SU-DHL-6 (cell line): ENCODE data around the gene SLC9A3.

ENCODE experiments used
- H2AFZ ChIP-seq: fragments of 200-600 bp; sonication (generic); 2 replicates; pipeline ENCODE4 v1.6.1; 2014; ENCODE audit warnings: low read depth, mild to moderate bottlenecking, moderate library complexity, mixed read lengths, antibody characterized with exemption, low read length; ENCODE audit not compliant: severe bottlenecking
- H3F3A ChIP-seq: fragments of 200-600 bp; shearing (Covaris generic); 2 replicates; pipeline ENCODE4 v1.6.0; 2016; ENCODE audit warnings: antibody characterized with exemption, mild to moderate bottlenecking; ENCODE audit not compliant: insufficient read depth
- H3K27ac ChIP-seq: fragments of 200-600 bp; sonication (generic); 2 replicates; pipeline ENCODE4 v1.5.1; 2016; ENCODE audit warnings: low read depth, mild to moderate bottlenecking, low read length, moderate library complexity, mixed read lengths
- H3K27me3 ChIP-seq: fragments of 200-600 bp; sonication (generic), shearing (Covaris generic); 2 replicates; pipeline ENCODE4 v1.6.0; 2014; ENCODE audit warnings: mild to moderate bottlenecking, low read length
- H3K36me3 ChIP-seq: fragments of 200-600 bp; sonication (generic); 2 replicates; pipeline ENCODE4 v1.6.1; 2014; ENCODE audit warnings: mild to moderate bottlenecking, low read length, mixed read lengths
- H3K4me2 ChIP-seq: fragments of 300-600, 200-600 bp; shearing (Covaris generic), sonication (generic); 2 replicates; pipeline ENCODE4 v1.6.0; 2014; ENCODE audit warnings: low read length, low read depth, mild to moderate bottlenecking; ENCODE audit not compliant: poor library complexity, severe bottlenecking
- H3K4me3 ChIP-seq: fragments of 200-600 bp; sonication (generic); 2 replicates; pipeline ENCODE4 v1.5.1; 2014; ENCODE audit warnings: antibody characterized with exemption, low read length, mild to moderate bottlenecking, mixed read lengths; ENCODE audit not compliant: insufficient read depth, poor library complexity, severe bottlenecking
- H3K79me2 ChIP-seq: fragments of 200-600 bp; sonication (generic); 2 replicates; pipeline ENCODE4 v1.6.1; 2014; ENCODE audit warnings: mild to moderate bottlenecking, low read length, moderate library complexity; ENCODE audit not compliant: insufficient read depth
- H3K9ac ChIP-seq: fragments of 200-600 bp; sonication (generic); 2 replicates; pipeline ENCODE4 v1.7.0; 2014; ENCODE audit warnings: mild to moderate bottlenecking, low read length
- H3K9me2 ChIP-seq: fragments of 200-600 bp; sonication (generic); replicated peaks from 2 replicates; pipeline ENCODE4 v1.6.1; 2014; ENCODE audit warnings: low read length; ENCODE audit not compliant: insufficient read depth
- H3K9me3 ChIP-seq: fragments of 200-600 bp; sonication (generic); 2 replicates; pipeline ENCODE4 v1.6.1; 2014; ENCODE audit warnings: low read length, mixed read lengths; ENCODE audit not compliant: insufficient read depth
- H4K20me1 ChIP-seq: fragments of 200-600 bp; sonication (generic); 2 replicates; pipeline ENCODE4 v1.6.1; 2014; ENCODE audit warnings: low read depth, mild to moderate bottlenecking, antibody characterized with exemption, low read length, moderate library complexity, mixed read lengths
- EZH2phosphoT487 ChIP-seq: fragments of 200-600 bp; sonication (generic), shearing (Covaris generic); conservative IDR thresholded peaks from 2 replicates; pipeline ENCODE4 v1.6.1; 2018; ENCODE audit warnings: mild to moderate bottlenecking, antibody characterized with exemption, low read length, moderate library complexity, mixed read lengths
- TF ChIP-seq, protein P1 (sequence below): fragments of 200-600 bp; sonication (generic); IDR thresholded peaks from one replicate; pipeline ENCODE4 v1.5.1; 2017; ENCODE audit warnings: antibody characterized with exemption, mild to moderate bottlenecking, low read length, moderate library complexity; ENCODE audit not compliant: insufficient read depth, poor library complexity, severe bottlenecking

The SLC9A3 gene

DNA sequence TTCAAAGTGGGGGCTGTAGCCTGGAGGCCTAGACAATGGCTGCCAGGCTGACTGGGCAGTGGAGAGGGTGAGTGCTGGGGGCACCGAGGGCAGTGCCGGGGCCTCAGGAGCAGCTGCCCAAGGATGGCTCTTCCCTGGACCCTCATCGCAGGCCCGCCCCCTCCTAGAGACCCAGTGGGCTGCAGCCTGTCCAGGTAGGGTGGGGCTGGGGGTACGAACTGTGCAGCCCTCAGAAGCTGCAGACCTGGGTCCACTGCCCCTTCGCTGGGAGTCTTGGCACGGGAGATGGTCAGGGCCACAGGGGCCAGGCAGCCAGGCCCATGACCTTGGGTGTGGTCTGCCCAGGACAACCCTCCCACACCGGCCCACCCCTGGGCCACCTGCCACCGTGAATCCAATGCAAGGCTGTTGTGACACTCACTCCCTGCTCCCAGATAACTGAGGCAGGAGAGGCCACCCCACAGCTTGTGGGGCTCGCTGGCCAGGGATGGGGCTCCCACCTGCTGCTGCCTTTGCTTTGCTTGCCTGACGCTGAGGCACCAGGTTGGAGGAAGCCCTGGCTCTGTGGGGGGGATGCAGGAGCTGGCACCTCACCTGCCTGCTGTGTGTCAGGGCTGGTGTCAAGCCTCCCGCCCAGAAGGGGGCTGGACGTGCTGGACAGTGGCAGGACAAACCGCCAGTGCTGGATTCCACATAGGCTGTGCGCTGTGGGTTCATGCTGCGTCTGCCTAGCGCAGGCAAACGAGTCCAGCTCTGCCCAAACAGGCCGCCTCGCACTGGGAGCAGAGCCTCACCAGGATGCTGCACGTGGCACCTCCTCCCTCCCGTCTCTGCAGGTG, 23.1 kb upstream of the SLC9A3 start:
- Histone ChIP-seq H3K27me3 (no peaks in the 10 kb centered on the region), H3F3A (no peaks in the 10 kb centered on the region), H3K9ac (no peak overlapping the region), H3K36me3 (no peaks in the 10 kb centered on the region), H3K27ac (no peak overlapping the region), H2AFZ (no peak overlapping the region), H3K79me2 (no peaks in the 10 kb centered on the region), H3K4me2 (no peak overlapping the region), H3K9me3 (no peaks in the 10 kb centered on the region), H3K9me2 (no peaks in the 10 kb centered on the region), H3K4me3 (no peak overlapping the region), H4K20me1 (no peaks in the 10 kb centered on the region)
- TF ChIP-seq, protein P1, sequence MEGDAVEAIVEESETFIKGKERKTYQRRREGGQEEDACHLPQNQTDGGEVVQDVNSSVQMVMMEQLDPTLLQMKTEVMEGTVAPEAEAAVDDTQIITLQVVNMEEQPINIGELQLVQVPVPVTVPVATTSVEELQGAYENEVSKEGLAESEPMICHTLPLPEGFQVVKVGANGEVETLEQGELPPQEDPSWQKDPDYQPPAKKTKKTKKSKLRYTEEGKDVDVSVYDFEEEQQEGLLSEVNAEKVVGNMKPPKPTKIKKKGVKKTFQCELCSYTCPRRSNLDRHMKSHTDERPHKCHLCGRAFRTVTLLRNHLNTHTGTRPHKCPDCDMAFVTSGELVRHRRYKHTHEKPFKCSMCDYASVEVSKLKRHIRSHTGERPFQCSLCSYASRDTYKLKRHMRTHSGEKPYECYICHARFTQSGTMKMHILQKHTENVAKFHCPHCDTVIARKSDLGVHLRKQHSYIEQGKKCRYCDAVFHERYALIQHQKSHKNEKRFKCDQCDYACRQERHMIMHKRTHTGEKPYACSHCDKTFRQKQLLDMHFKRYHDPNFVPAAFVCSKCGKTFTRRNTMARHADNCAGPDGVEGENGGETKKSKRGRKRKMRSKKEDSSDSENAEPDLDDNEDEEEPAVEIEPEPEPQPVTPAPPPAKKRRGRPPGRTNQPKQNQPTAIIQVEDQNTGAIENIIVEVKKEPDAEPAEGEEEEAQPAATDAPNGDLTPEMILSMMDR, result no peak
- no peak for TF ChIP-seq EZH2phosphoT487

DNA sequence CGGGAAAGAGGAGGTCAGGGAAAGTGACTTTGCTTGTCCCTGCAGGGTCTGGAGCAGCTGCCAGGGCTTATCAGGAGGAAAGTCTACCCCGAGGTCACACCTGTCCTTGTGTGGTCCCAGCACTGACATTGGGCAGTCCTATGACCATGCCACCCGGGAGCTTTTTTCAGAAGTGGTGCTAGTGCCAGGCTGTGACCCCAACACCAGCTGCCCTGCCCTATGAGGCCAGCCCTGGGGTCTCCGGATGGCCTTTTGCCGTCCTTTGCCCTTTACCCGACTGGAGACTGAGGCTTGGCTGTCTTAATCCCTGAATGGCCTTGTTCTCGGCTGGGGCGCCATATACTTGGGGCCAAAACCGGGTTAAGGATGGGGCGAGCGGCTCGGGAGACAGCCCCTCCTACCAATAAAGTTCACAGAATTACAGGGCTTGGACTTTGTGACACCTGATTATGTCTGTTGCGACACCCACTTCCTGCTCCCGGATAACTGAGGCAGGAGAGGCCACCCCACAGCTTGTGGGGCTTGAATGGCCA, 22.2 kb upstream of the SLC9A3 start:
- H3K9me2 ChIP-seq, result no peaks in the 10 kb centered on the region
- no peaks in the 10 kb centered on the region for H3K79me2 ChIP-seq
- H3K4me3 ChIP-seq, result no peak overlapping the region
- H3K27me3 ChIP-seq, result no peaks in the 10 kb centered on the region
- no peak overlapping the region for H2AFZ ChIP-seq
- H3K9me3 ChIP-seq, result no peaks in the 10 kb centered on the region
- TF ChIP-seq, protein P1, result no peak
- no peak for TF ChIP-seq EZH2phosphoT487
- H3K36me3 ChIP-seq, result no peaks in the 10 kb centered on the region
- H3K9ac ChIP-seq, result no peak overlapping the region
- H4K20me1 ChIP-seq, result no peaks in the 10 kb centered on the region
- H3K4me2 ChIP-seq, result no peak overlapping the region
- no peaks in the 10 kb centered on the region for H3F3A ChIP-seq
- no peak overlapping the region for H3K27ac ChIP-seq

DNA sequence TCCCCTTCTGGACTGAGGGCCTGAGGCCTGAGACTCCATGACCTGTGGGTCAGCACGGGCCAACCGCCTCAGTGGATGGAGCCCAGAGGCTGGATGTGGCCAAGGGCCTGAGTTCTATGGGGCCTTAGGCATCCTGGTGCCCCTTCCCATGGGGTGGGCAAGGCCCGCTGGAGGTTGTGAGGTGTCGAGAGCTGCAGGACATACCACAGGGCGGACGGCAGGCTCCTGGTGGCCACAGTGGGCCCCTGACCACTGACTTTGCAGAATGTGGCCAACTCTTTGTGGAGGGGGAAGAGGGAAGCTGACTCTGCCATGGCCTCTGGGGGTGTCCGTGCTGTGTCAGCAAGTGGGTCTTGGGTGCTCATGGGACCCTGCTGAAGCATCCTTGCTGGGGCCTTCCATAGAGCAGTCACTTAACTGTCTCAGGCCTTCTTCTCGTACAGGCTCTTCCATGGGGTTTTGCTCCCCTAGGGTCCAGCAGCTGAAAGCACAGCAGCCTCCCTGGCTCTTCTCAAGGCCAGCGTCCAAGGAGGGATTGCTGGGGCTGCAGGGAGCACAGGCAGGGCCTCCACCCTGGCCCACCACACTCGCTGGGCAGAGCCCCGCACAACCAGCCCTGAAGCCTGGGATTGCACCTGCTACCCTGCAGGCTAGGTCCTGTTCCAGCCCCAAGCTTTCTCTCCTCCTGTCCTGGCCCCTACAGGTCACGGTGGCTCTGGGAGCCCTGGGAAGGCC, 21.6 kb upstream of the SLC9A3 start:
- no peaks in the 10 kb centered on the region for H3K27me3 ChIP-seq
- no peak overlapping the region for H2AFZ ChIP-seq
- no peaks in the 10 kb centered on the region for H3K9me3 ChIP-seq
- H3K4me3 ChIP-seq, result no peak overlapping the region
- no peak overlapping the region for H3K27ac ChIP-seq
- no peaks in the 10 kb centered on the region for H3K9me2 ChIP-seq
- TF ChIP-seq, protein P1, result no peak
- no peak for TF ChIP-seq EZH2phosphoT487
- no peaks in the 10 kb centered on the region for H3K36me3 ChIP-seq
- no peaks in the 10 kb centered on the region for H3K79me2 ChIP-seq
- H3F3A ChIP-seq, result no peaks in the 10 kb centered on the region
- no peak overlapping the region for H3K9ac ChIP-seq
- H4K20me1 ChIP-seq, result no peaks in the 10 kb centered on the region
- no peak overlapping the region for H3K4me2 ChIP-seq
